PC-3 (cell line): Measurements from ENCODE around the gene THRB. TPM values are rescaled to one million over a fixed set of nuclear protein-coding genes. Genes with fewer than 3 reads are reported as not detected.
A peak's percentile ranks its signal among the peaks of the same experiment; 100 is the strongest.

Source experiments
- ATAC-seq: fragments of 200-7000 bp; cut with Tn5 transposase; 2 replicates; pipeline ENCODE4 v1.9.1; 2020; ENCODE audit warnings: mild to moderate bottlenecking, moderate library complexity
- BruUV-seq: library from RNA; stranded (reverse); fragments of 400-500 nt; replicated peaks from 2 replicates; lab custom pipeline; 2021; lab: Mats Ljungman, UMichigan
- CTCF ChIA-PET: fragments of 300-600 bp; sonication (Branson Sonifier 250); formaldehyde crosslinking; loops from one replicate; lab custom pipeline; 2022; ENCODE audit warnings: antibody characterized with exemption; lab: Charles Lee
- POLR2A ChIA-PET: fragments of 300-600 bp; sonication (Branson Sonifier 250); formaldehyde crosslinking; loops from one replicate; lab custom pipeline; 2022; ENCODE audit warnings: antibody characterized with exemption; ENCODE audit not compliant: unreplicated experiment; lab: Charles Lee
- DNase-seq: peaks from one replicate; pipeline ENCODE4 v3.0.0-alpha.2; 2015
- H2AFZ ChIP-seq: fragments of 300-600 bp; sonication (generic); 2 replicates; pipeline ENCODE4 v1.6.0; 2016; ENCODE audit warnings: antibody characterized with exemption, low read length
- H3F3A ChIP-seq: fragments of 300-600 bp; sonication (generic); one replicate; pipeline ENCODE4 v1.6.0; 2017; ENCODE audit warnings: antibody characterized with exemption, low read length, control low read depth, mild to moderate bottlenecking; ENCODE audit not compliant: unreplicated experiment
- H3K27ac ChIP-seq: fragments of 300-600 bp; sonication (generic); 2 replicates; pipeline ENCODE4 v1.5.1; 2016; ENCODE audit warnings: mild to moderate bottlenecking, low read length
- H3K27me3 ChIP-seq: fragments of 300-600 bp; sonication (generic); 2 replicates; pipeline ENCODE4 v1.6.1; 2016; ENCODE audit warnings: low read length, mixed read lengths
- H3K36me3 ChIP-seq: fragments of 300-600 bp; sonication (generic); 2 replicates; pipeline ENCODE4 v1.6.1; 2016; ENCODE audit warnings: low read depth, mixed run types, low read length, mixed read lengths
- H3K4me1 ChIP-seq: fragments of 300-600 bp; sonication (generic); 2 replicates; pipeline ENCODE4 v1.5.1; 2016; ENCODE audit warnings: low read length; ENCODE audit not compliant: insufficient read depth
- H3K4me2 ChIP-seq: fragments of 300-600 bp; sonication (generic); 2 replicates; pipeline ENCODE4 v1.6.0; 2016; ENCODE audit warnings: low read length
- H3K4me3 ChIP-seq: fragments of 300-600 bp; sonication (generic); 2 replicates; pipeline ENCODE4 v1.5.1; 2016; ENCODE audit warnings: mild to moderate bottlenecking, low read length, mixed read lengths
- H3K79me2 ChIP-seq: fragments of 300-600 bp; sonication (generic); 2 replicates; pipeline ENCODE4 v1.6.1; 2017; ENCODE audit warnings: low read length, mixed read lengths
- H3K9ac ChIP-seq: fragments of 300-600 bp; sonication (generic); 2 replicates; pipeline ENCODE4 v1.6.0; 2016; ENCODE audit warnings: mild to moderate bottlenecking, low read length
- H3K9me2 ChIP-seq: fragments of 300-600 bp; sonication (generic); replicated peaks from 2 replicates; pipeline ENCODE4 v1.6.1; 2016; ENCODE audit warnings: mixed run types, low read length, mixed read lengths
- H3K9me3 ChIP-seq: fragments of 300-600 bp; sonication (generic); 2 replicates; pipeline ENCODE4 v1.6.1; 2016; ENCODE audit warnings: low read length, mixed read lengths
- H4K20me1 ChIP-seq: fragments of 300-600 bp; sonication (generic); 2 replicates; pipeline ENCODE4 v1.6.1; 2016; ENCODE audit warnings: low read length, mixed read lengths
- EZH2 ChIP-seq: fragments of 300-600 bp; sonication (generic); IDR thresholded peaks from one replicate; pipeline ENCODE4 v1.6.1; 2017; ENCODE audit warnings: antibody characterized with exemption, mild to moderate bottlenecking, low read length; ENCODE audit not compliant: unreplicated experiment
- EZH2phosphoT487 ChIP-seq: fragments of 300-600 bp; sonication (generic); IDR thresholded peaks from 2 replicates; pipeline ENCODE4 v1.6.1; 2018; ENCODE audit warnings: mild to moderate bottlenecking, antibody characterized with exemption, low read length, borderline replicate concordance
- intact Hi-C: fragments of 100-400 bp; cut with micrococcal nuclease; formaldehyde crosslinking; loops from 2 replicates; pipeline ENCODE4 v1.9.0; 2023
- total RNA-seq: library from RNA; depleted of rRNA; stranded (reverse); fragments of >200 nt; gene quantifications from 2 replicates; pipeline ENCODE4 v1.2.3, GENCODE V29; 2014
- TF ChIP-seq, protein P1 (sequence below): fragments of 300-600 bp; sonication (generic); conservative IDR thresholded peaks from 2 replicates; pipeline ENCODE4 v1.5.1; 2017; ENCODE audit warnings: antibody characterized with exemption, low read depth, mild to moderate bottlenecking, low read length

THRB gene
- total RNA-seq, 1 experiment from 2014 or later: 9.7 TPM

- H3K27ac ChIP-seq: no peak overlapping the region
- ChIA-PET POLR2A (no interaction called here), CTCF (no interaction called here)
- no peaks in the 10 kb centered on the region for H3K9me2 ChIP-seq
- intact Hi-C loops: loop anchor here (2.0 kb wide), 1 partner anchor 25 kb away; the partner anchor contains the start of gene THRB
- H3K4me3 ChIP-seq: no peak overlapping the region
- no peak for DNase-seq
- H2AFZ ChIP-seq: no peak overlapping the region
- no peaks in the 10 kb centered on the region for H3K36me3 ChIP-seq
- ATAC-seq: no peak
- peaks cover 37% of the 10 kb centered on the region for H3K4me1 ChIP-seq
- no peak overlapping the region for H3K9ac ChIP-seq
- no TSS peak for BruUV-seq
- no peaks in the 10 kb centered on the region for H4K20me1 ChIP-seq
- TF ChIP-seq EZH2phosphoT487: no peak
- TF ChIP-seq, protein P1, sequence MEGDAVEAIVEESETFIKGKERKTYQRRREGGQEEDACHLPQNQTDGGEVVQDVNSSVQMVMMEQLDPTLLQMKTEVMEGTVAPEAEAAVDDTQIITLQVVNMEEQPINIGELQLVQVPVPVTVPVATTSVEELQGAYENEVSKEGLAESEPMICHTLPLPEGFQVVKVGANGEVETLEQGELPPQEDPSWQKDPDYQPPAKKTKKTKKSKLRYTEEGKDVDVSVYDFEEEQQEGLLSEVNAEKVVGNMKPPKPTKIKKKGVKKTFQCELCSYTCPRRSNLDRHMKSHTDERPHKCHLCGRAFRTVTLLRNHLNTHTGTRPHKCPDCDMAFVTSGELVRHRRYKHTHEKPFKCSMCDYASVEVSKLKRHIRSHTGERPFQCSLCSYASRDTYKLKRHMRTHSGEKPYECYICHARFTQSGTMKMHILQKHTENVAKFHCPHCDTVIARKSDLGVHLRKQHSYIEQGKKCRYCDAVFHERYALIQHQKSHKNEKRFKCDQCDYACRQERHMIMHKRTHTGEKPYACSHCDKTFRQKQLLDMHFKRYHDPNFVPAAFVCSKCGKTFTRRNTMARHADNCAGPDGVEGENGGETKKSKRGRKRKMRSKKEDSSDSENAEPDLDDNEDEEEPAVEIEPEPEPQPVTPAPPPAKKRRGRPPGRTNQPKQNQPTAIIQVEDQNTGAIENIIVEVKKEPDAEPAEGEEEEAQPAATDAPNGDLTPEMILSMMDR: no peak
- no peaks in the 10 kb centered on the region for H3K79me2 ChIP-seq
- H3K9me3 ChIP-seq: no peaks in the 10 kb centered on the region
- no peaks in the 10 kb centered on the region for H3K27me3 ChIP-seq
- no peaks in the 10 kb centered on the region for H3F3A ChIP-seq
- peak overlapping the region; percentile 88; the same call in 1 of the 2 replicates for H3K4me2 ChIP-seq
These were observed 25.4 kb upstream of the THRB start for GRCh38 chr3:24520101-24520495.

DNA sequence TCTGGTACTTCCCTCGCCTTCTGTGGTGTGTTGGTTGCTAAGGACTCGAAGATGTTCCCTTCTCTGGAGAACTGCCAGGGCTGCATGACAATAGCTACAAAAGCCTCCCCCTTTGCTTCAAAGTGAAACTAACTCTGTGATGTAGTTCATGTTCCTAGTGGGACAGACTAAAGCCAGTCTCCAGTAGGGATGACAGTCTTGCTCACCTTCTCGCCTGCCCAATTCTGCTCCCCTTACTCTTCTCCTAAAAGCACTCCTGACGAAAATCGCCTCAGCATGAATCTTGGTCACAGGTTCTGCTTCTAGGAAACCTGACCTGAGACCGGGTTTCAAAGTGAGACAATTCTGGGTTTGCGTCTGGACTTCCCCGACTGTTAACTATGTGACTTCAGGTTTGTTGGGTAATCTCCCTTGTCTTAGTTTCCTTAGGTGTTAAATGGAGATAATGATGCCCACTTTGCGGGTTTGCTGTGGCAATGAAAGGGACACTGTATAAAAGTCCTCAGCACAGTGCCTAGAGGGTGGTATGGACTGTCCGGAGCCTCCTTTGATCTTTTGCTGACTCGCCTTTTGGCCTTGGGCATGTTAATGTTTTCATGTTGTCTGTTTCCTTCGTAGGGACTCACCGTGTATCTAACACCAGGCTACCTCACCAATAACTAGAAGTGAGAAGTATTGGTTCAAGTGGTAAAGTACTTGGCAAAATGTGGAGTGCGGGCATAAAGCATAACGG lies 24.9 kb upstream of the THRB start:
- Histone ChIP-seq H3K4me2 (no peak overlapping the region), H3K4me3 (no peak overlapping the region), H2AFZ (no peak overlapping the region), H4K20me1 (no peaks in the 10 kb centered on the region), H3K27ac (no peak overlapping the region), H3K9me3 (no peaks in the 10 kb centered on the region), H3K4me1 (peaks cover 37% of the 10 kb centered on the region), H3K36me3 (no peaks in the 10 kb centered on the region), H3F3A (no peaks in the 10 kb centered on the region), H3K9me2 (no peaks in the 10 kb centered on the region), H3K79me2 (no peaks in the 10 kb centered on the region), H3K27me3 (no peaks in the 10 kb centered on the region), H3K9ac (no peak overlapping the region)
- TF ChIP-seq EZH2phosphoT487 (no peak), EZH2 (no peak)
- TF ChIP-seq, protein P1: no peak
- DNase-seq (no peak), ATAC-seq (no peak)
- no TSS peak for BruUV-seq
- POLR2A ChIA-PET: no interaction called here
- CTCF ChIA-PET: no interaction called here
- intact Hi-C loops: loop anchor here (2.0 kb wide), 1 partner anchor 25 kb away; the partner anchor contains the start of gene THRB

GRCh38 chr3:24518990-24519367 lies 24.3 kb upstream of the THRB start:
- H3F3A ChIP-seq: peaks cover 2% of the 10 kb centered on the region
- no peaks in the 10 kb centered on the region for H3K9me2 ChIP-seq
- H3K79me2 ChIP-seq: no peaks in the 10 kb centered on the region
- CTCF ChIA-PET: no interaction called here
- no peak overlapping the region for H3K27ac ChIP-seq
- TF ChIP-seq EZH2phosphoT487 (no peak), EZH2 (no peak)
- TF ChIP-seq, protein P1: no peak
- no peak overlapping the region for H3K4me2 ChIP-seq
- no TSS peak for BruUV-seq
- intact Hi-C loops: no loop called here
- no peaks in the 10 kb centered on the region for H3K9me3 ChIP-seq
- ATAC-seq (no peak), DNase-seq (no peak)
- no peak overlapping the region for H3K9ac ChIP-seq
- H3K4me3 ChIP-seq: no peak overlapping the region
- no peak overlapping the region for H2AFZ ChIP-seq
- H3K27me3 ChIP-seq: no peaks in the 10 kb centered on the region
- POLR2A ChIA-PET: no interaction called here
- H3K36me3 ChIP-seq: no peaks in the 10 kb centered on the region
- H3K4me1 ChIP-seq: peaks cover 37% of the 10 kb centered on the region
- H4K20me1 ChIP-seq: no peaks in the 10 kb centered on the region
